GM12801 (cell line): Measurements from ENCODE around the gene PALS2.

ENCODE experiments used
- TF ChIP-seq, protein P1 (sequence below): IDR thresholded peaks from one replicate; pipeline ENCODE4 v1.5.1; 2011; ENCODE audit warnings: control low read depth; ENCODE audit not compliant: insufficient read length; ENCODE audit errors: extremely low read depth

The PALS2 gene

DNA sequence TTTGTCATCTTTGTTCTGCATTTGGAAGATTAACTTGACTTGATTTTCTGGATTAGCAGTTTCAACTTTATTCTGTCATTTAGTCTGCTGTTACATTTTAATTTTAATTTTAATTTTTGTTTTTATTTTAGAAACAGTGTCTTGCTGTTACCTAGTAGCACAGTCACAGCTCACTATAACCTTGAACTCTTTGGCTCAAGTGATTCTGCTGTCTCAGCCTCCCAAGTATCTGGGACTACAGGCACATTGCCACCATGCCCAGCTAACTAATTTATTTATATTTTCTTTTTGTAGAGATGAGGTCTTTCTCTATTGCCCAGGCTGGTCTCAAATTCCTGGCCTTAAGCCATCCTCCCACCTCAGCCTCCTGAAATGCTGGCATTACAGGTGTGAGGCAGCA, 35.3 kb downstream of the PALS2 start:
- TF ChIP-seq, protein P1, sequence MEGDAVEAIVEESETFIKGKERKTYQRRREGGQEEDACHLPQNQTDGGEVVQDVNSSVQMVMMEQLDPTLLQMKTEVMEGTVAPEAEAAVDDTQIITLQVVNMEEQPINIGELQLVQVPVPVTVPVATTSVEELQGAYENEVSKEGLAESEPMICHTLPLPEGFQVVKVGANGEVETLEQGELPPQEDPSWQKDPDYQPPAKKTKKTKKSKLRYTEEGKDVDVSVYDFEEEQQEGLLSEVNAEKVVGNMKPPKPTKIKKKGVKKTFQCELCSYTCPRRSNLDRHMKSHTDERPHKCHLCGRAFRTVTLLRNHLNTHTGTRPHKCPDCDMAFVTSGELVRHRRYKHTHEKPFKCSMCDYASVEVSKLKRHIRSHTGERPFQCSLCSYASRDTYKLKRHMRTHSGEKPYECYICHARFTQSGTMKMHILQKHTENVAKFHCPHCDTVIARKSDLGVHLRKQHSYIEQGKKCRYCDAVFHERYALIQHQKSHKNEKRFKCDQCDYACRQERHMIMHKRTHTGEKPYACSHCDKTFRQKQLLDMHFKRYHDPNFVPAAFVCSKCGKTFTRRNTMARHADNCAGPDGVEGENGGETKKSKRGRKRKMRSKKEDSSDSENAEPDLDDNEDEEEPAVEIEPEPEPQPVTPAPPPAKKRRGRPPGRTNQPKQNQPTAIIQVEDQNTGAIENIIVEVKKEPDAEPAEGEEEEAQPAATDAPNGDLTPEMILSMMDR, result no peak

DNA sequence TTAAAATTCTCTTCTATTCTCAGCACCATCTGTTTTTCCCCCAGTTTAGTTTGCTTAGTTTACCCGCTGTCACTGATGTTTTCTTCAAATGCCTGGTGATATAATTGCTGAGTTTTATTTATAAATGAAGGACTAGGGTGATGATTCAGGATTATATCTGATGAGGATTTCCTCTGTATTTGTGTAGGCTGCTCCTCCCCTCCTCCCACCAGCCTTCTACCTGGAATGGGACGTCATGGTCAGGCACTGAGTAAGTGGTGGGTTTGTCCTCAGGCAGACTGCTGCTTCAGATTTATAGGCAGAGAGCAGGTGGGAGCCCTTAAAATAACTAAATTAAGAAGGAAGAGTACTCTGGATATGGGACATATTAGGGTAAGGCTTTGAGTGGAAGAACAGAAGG, 35.8 kb downstream of the PALS2 start:
- TF ChIP-seq, protein P1, result no peak

DNA sequence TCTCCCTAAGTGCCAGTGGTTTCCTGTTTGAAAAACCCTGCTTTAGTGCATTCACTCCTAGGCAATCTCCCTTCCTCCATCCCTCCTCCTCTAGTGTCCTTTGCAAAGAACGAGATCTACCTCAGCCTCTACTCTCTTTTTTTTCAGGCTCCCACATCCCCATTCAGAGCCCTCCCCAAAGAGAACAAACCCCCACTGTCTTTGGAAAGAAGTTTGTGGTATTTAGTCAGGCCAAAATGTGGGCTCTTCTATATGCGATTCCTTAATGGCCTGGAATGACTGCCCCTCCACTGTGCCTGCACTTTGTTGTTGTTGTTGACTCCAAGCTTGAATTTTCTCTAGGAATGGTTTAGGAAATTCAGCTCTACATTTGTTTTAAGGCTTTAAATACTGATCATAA, 36.3 kb downstream of the PALS2 start:
- TF ChIP-seq, protein P1, result no peak

DNA sequence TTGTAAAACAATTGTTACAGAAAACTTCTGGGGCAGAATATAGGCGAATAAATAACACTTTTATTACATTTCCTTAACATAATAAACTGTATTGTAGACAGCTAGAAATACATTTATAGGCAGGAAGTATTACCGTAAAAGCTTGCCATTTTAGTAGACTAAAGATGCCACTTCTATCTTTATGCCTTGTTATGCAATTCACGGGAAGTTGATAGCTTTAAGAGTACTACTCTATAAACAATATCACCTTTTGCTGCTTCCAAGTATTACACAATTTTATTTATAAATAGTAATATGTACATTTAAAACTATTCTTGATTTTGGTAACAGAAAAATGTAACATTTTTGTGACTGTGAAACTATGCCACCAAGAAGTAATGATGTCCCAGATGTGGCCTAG, 37.9 kb downstream of the PALS2 start:
- TF ChIP-seq, protein P1, result no peak

DNA sequence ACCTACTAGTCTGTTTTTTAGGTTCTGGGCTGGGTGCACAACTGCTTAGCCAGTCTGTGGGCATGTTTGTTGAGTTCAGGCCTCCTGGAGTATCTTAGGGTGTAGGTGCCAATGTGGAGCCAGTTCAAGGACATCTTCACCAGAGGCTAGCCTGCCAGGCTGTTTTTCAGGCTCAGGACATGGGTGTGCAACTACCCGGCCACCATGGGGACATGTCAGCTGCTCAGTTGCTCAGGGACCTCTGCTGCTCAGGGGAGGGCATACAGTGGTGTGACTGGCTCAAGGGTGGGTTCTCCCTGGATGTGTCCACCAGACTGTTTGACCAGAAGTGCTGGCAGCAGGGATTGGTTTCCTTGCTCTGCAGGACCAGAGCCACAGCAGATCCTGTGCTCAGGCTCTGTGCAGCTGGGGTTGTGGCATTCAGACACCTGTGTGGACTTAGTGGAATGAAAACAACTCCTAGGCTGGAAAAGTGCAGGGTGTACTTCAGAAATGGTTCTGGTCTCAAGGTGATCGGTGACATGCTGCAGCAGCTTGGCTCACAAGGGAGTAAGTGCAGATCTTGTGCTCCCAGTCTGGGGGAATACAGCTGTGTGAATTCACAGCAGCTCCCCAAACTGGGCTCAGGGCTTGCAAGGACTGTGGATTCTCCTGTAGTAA, 44.8 kb downstream of the PALS2 start:
- TF ChIP-seq, protein P1, result no peak

DNA sequence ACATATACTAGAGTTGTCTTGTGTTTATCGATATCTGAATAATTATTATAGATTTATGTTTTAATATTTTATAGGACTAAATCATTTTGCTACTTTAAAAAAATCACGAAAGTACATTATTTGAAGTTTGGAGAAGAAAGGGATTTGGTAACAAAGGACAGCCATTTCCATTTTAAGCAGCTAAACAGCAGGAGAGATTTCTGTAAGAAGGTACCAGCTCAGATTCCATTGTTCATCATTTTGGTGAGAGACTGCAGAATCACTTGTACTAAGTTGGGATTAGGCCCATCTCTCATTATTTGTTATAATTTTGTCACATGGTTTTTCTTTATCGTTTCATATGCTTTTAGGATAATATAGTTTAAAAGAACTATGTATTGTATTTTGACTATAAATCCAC, 46.7 kb downstream of the PALS2 start:
- TF ChIP-seq, protein P1, result no peak

DNA sequence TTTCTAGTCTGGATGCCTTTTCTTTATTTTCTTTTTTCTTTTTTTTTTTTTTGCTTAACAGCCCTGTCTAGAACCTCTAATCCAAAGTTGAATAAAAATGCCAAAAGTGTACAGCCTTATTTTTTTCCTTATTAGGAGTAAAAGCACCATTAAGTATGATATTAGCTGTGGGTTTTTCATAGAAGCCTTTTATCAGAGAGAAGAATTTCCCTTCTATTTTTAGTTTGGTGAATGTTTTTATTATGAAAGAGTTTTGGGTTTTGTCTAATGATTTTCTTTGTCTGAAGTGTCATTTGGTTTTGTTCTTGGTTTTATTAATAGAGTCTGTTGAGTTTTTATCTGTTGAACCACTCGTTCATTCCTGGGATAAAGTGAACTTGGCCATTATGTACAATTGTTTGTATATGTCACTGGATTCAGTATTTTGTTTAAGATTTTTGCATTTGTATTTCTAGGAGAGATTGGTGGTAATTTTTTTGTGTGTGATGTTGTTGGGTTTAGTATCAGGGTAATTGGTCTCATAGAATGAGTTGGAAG, 49.5 kb downstream of the PALS2 start:
- TF ChIP-seq, protein P1, result no peak
